H1 (cell line): ENCODE results near the gene BGN. TPM values are rescaled to one million over a fixed set of nuclear protein-coding genes. Genes with fewer than 3 reads are reported as not detected.

ENCODE experiments used
- CTCF ChIA-PET: fragments of 300-600 bp; sonication (Branson Sonifier 250); formaldehyde crosslinking; loops from one replicate; lab custom pipeline; 2021; ENCODE audit not compliant: partially characterized antibody; lab: Charles Lee
- POLR2A ChIA-PET: fragments of 300-600 bp; sonication (Branson Sonifier 250); formaldehyde crosslinking; loops from one replicate; lab custom pipeline; 2021; ENCODE audit warnings: inconsistent platforms; ENCODE audit not compliant: partially characterized antibody; lab: Charles Lee
- DNase-seq, 2 experiments: peaks; one replicate each; pipeline versions ENCODE4 v3.0.0 to v3.0.0-alpha.2; 2010 to 2022; ENCODE audit warnings: low spot score in 2 of 2, low read depth in 1 of 2, mixed read lengths in 1 of 2
- FAIRE-seq: peaks from 2 replicates; lab custom pipeline; 2011; peaks lifted over from hg19 to GRCh38; lab: Jason Lieb, UNC
- H2AFZ ChIP-seq: 2 replicates; pipeline ENCODE4 v1.8.1; 2012; ENCODE audit warnings: low read length, inconsistent platforms
- H2AK5ac ChIP-seq: 2 replicates; pipeline ENCODE4 v1.6.1; 2013; ENCODE audit warnings: low read depth, low read length
- H2BK120ac ChIP-seq: replicated peaks from 2 replicates; pipeline ENCODE3; 2013; ENCODE audit warnings: low read depth, low read length, inconsistent platforms
- H2BK12ac ChIP-seq: 2 replicates; pipeline ENCODE4 v1.6.1; 2013; ENCODE audit warnings: low read depth, low read length
- H2BK15ac ChIP-seq: 2 replicates; pipeline ENCODE4 v1.6.1; 2013; ENCODE audit warnings: low read length
- H2BK20ac ChIP-seq: 2 replicates; pipeline ENCODE4 v1.6.1; 2013; ENCODE audit warnings: low read length
- H2BK5ac ChIP-seq: 2 replicates; pipeline ENCODE4 v1.6.1; 2013; ENCODE audit warnings: low read depth, low read length
- H3K14ac ChIP-seq: 2 replicates; pipeline ENCODE4 v1.6.1; 2013; ENCODE audit warnings: inconsistent platforms; ENCODE audit not compliant: insufficient read length
- H3K18ac ChIP-seq: 2 replicates; pipeline ENCODE4 v1.6.1; 2013; ENCODE audit warnings: low read length; ENCODE audit errors: extremely low read depth
- H3K23ac ChIP-seq: 2 replicates; pipeline ENCODE4 v1.6.1; 2013; ENCODE audit warnings: inconsistent platforms; ENCODE audit not compliant: insufficient read length
- H3K23me2 ChIP-seq: 2 replicates; pipeline ENCODE4 v1.6.1; 2013; ENCODE audit warnings: low read depth, low read length
- H3K27ac ChIP-seq: 2 replicates; pipeline ENCODE4 v1.6.1; 2011; ENCODE audit warnings: low read depth, low read length, inconsistent platforms
- H3K27me3 ChIP-seq, 4 experiments: replicated peaks in 1 of 4; 1 replicate in 1 of 4; 2 replicates in 3 of 4; pipeline versions ENCODE4 v1.6.1 to v1.8.1; 2011 to 2013; ENCODE audit warnings: low read length in 3 of 4, mild to moderate bottlenecking in 3 of 4, inconsistent platforms in 2 of 4, mixed read lengths in 2 of 4, moderate library complexity in 1 of 4; ENCODE audit not compliant: control insufficient read depth in 3 of 4, insufficient read depth in 3 of 4; ENCODE audit errors: extremely low read depth in 1 of 4
- H3K36me3 ChIP-seq, 4 experiments: 2 replicates each; pipeline versions ENCODE4 v1.6.1 to v1.8.1; 2011 to 2013; ENCODE audit warnings: mild to moderate bottlenecking in 4 of 4, low read length in 3 of 4, moderate library complexity in 2 of 4, control low read depth in 1 of 4, inconsistent platforms in 1 of 4; ENCODE audit not compliant: insufficient read depth in 4 of 4, control insufficient read depth in 2 of 4
- H3K4ac ChIP-seq: replicated peaks from 2 replicates; pipeline ENCODE3; 2013; ENCODE audit warnings: low read length, low read depth, mixed read lengths, inconsistent platforms; ENCODE audit not compliant: insufficient read length
- H3K4me1 ChIP-seq, 4 experiments: replicated peaks in 1 of 4; 1 replicate in 1 of 4; 2 replicates in 3 of 4; pipeline versions ENCODE4 v1.6.1 to v1.8.1; 2011 to 2013; ENCODE audit warnings: low read length in 3 of 4, inconsistent platforms in 2 of 4, mixed read lengths in 1 of 4; ENCODE audit not compliant: insufficient read depth in 4 of 4, control insufficient read depth in 3 of 4
- H3K4me2 ChIP-seq, 2 experiments: 2 replicates each; pipeline versions ENCODE4 v1.6.1 to v1.8.1; 2011 to 2013; ENCODE audit warnings: low read depth in 2 of 2, low read length in 2 of 2, control low read depth in 1 of 2, inconsistent platforms in 1 of 2, mild to moderate bottlenecking in 1 of 2; ENCODE audit not compliant: insufficient read depth in 1 of 2
- H3K4me3 ChIP-seq, 4 experiments: fragments of 200-600, 300-600 bp in 1 of 4; sonication (generic), shearing (Covaris generic), sonication (Bioruptor Twin) in 1 of 4; 2 replicates each; pipeline versions ENCODE4 v1.5.1 to v1.8.1; 2011 to 2016; ENCODE audit warnings: low read length in 4 of 4, low read depth in 3 of 4, control low read depth in 2 of 4, inconsistent platforms in 2 of 4, mild to moderate bottlenecking in 2 of 4, mixed read lengths in 1 of 4, moderate library complexity in 1 of 4; ENCODE audit not compliant: insufficient read depth in 2 of 4; ENCODE audit errors: extremely low read depth in 1 of 4
- H3K56ac ChIP-seq: replicated peaks from 2 replicates; pipeline ENCODE3; 2013; ENCODE audit warnings: low read depth, mild to moderate bottlenecking, mixed read lengths, low read length, inconsistent platforms; ENCODE audit not compliant: insufficient read length
- H3K79me1 ChIP-seq: 2 replicates; pipeline ENCODE4 v1.6.1; 2013; ENCODE audit warnings: low read depth, low read length, control low read depth
- H3K79me2 ChIP-seq, 2 experiments: 2 replicates each; pipeline versions ENCODE4 v1.6.1 to v1.8.1; 2012 to 2013; ENCODE audit warnings: low read length in 2 of 2, mild to moderate bottlenecking in 2 of 2, inconsistent platforms in 1 of 2; ENCODE audit not compliant: insufficient read depth in 2 of 2, control insufficient read depth in 1 of 2
- H3K9ac ChIP-seq, 4 experiments: replicated peaks in 1 of 4; 1 replicate in 1 of 4; 2 replicates in 3 of 4; pipeline versions ENCODE4 v1.6.1 to v1.8.1; 2011 to 2013; ENCODE audit warnings: low read depth in 3 of 4, low read length in 3 of 4, control low read depth in 2 of 4, mild to moderate bottlenecking in 2 of 4, moderate library complexity in 2 of 4, inconsistent platforms in 1 of 4; ENCODE audit errors: extremely low read depth in 1 of 4
- H3K9me3 ChIP-seq, 2 experiments: 2 replicates each; pipeline versions ENCODE4 v1.6.1 to v1.8.1; 2012 to 2013; ENCODE audit warnings: mild to moderate bottlenecking in 2 of 2, moderate library complexity in 2 of 2, control low read depth in 1 of 2, inconsistent platforms in 1 of 2, low read depth in 1 of 2, low read length in 1 of 2, mixed read lengths in 1 of 2; ENCODE audit not compliant: insufficient read depth in 2 of 2
- H4K20me1 ChIP-seq, 2 experiments: replicated peaks in 1 of 2; 2 replicates each; pipeline versions ENCODE3 to v1.8.1; 2011 to 2013; ENCODE audit warnings: inconsistent platforms in 2 of 2, low read length in 2 of 2, mild to moderate bottlenecking in 1 of 2; ENCODE audit not compliant: insufficient read depth in 2 of 2, control insufficient read depth in 1 of 2
- H4K5ac ChIP-seq: 2 replicates; pipeline ENCODE4 v1.6.1; 2013; ENCODE audit warnings: low read length, low read depth, mixed read lengths, inconsistent platforms; ENCODE audit not compliant: insufficient read length
- H4K8ac ChIP-seq: 2 replicates; pipeline ENCODE4 v1.8.0; 2013; ENCODE audit warnings: mild to moderate bottlenecking, moderate library complexity, low read length, inconsistent platforms; ENCODE audit not compliant: insufficient read depth; ENCODE audit errors: extremely low read depth
- H4K91ac ChIP-seq: replicated peaks from 2 replicates; pipeline ENCODE3; 2013; ENCODE audit warnings: low read length, mixed read lengths, inconsistent platforms; ENCODE audit not compliant: insufficient read length
- BRCA1 ChIP-seq: IDR thresholded peaks from 2 replicates; pipeline ENCODE4 v1.6.1; 2012; ENCODE audit warnings: low read depth, low read length, improper control_type of control experiment
- CBX5 ChIP-seq: fragments of 300-800, 300-1000 bp; sonication (generic); IDR thresholded peaks from 2 replicates; pipeline ENCODE4 v1.7.1; 2016; ENCODE audit warnings: antibody characterized with exemption, low read length, low read depth
- CHD2 ChIP-seq: IDR thresholded peaks from 2 replicates; pipeline ENCODE4 v1.6.1; 2012; ENCODE audit warnings: low read length, improper control_type of control experiment
- EGR1 ChIP-seq: IDR thresholded peaks from 2 replicates; pipeline ENCODE4 v1.6.1; 2011; ENCODE audit warnings: low read depth, low read length, borderline replicate concordance
- EP300 ChIP-seq, 2 experiments: IDR thresholded peaks; 1 replicate in 1 of 2; 2 replicates in 1 of 2; pipeline ENCODE4 v1.6.1; 2011 to 2012; ENCODE audit warnings: low read depth in 2 of 2, low read length in 2 of 2, mild to moderate bottlenecking in 2 of 2, borderline replicate concordance in 1 of 2, inconsistent platforms in 1 of 2, moderate library complexity in 1 of 2
- HDAC2 ChIP-seq, 2 experiments: fragments of 300-600 bp in 1 of 2; sonication (generic) in 1 of 2; IDR thresholded peaks; 2 replicates each; pipeline ENCODE4 v1.6.1; 2011 to 2012; ENCODE audit warnings: low read depth in 2 of 2, low read length in 2 of 2, mild to moderate bottlenecking in 2 of 2, moderate library complexity in 2 of 2, borderline replicate concordance in 1 of 2, inconsistent platforms in 1 of 2
- POU5F1 ChIP-seq: IDR thresholded peaks from 2 replicates; pipeline ENCODE4 v1.6.1; 2011; ENCODE audit warnings: low read depth, mild to moderate bottlenecking, low read length, moderate library complexity
- RBBP5 ChIP-seq: IDR thresholded peaks from 2 replicates; pipeline ENCODE4 v1.7.1; 2012; ENCODE audit warnings: low read depth, mild to moderate bottlenecking, inconsistent platforms, low read length, moderate library complexity, borderline replicate concordance
- RNF2 ChIP-seq: fragments of 200-900, 300-1000 bp; sonication (generic); IDR thresholded peaks from 2 replicates; pipeline ENCODE4 v1.7.1; 2016; ENCODE audit warnings: borderline replicate concordance, low read depth, mild to moderate bottlenecking, antibody characterized with exemption, low read length; ENCODE audit not compliant: poor library complexity, severe bottlenecking; ENCODE audit errors: missing control alignments
- SP4 ChIP-seq: IDR thresholded peaks from 2 replicates; pipeline ENCODE4 v1.6.1; 2012; ENCODE audit warnings: low read length, inconsistent platforms
- SRF ChIP-seq: IDR thresholded peaks from 2 replicates; pipeline ENCODE4 v1.6.1; 2011; ENCODE audit warnings: mild to moderate bottlenecking, low read depth, low read length, moderate library complexity
- ZNF274 ChIP-seq: IDR thresholded peaks from 2 replicates; pipeline ENCODE4 v1.7.0; 2012; ENCODE audit warnings: low read length, borderline replicate concordance; ENCODE audit errors: extremely low read depth
- WGBS, 2 experiments: shearing (Covaris generic) in 1 of 2; methylation state at CpG; one replicate each; pipeline versions ENCODE4 v1.1.6 to v1.1.7; 2013 to 2015; ENCODE audit warnings: low lambda C conversion rate in 2 of 2, mixed read lengths in 2 of 2, inconsistent platforms in 1 of 2, low coverage in 1 of 2, missing lambda C conversion rate in 1 of 2; ENCODE audit not compliant: insufficient replicate concordance in 2 of 2, insufficient coverage in 1 of 2, insufficient read length in 1 of 2; ENCODE audit errors: extremely low coverage in 1 of 2, missing lambda C conversion rate in 1 of 2; 5-methylcytosine and 5-hydroxymethylcytosine counted together
- polyA plus RNA-seq, 7 experiments: library from polyadenylated mRNA; depleted of rRNA in 3 of 7; stranded (reverse) in 5 of 7; unstranded in 2 of 7; fragments of >200 nt in 5 of 7; fragments of 200-250 nt in 2 of 7; gene quantifications; 1 replicate in 5 of 7; 2 replicates in 1 of 7; 4 replicates in 1 of 7; pipeline versions ENCODE4 v1.2.1 to v1.2.3, GENCODE V29; 2011 to 2013; ENCODE audit warnings: missing spikeins in 2 of 7, mixed read lengths in 2 of 7
- total RNA-seq: library from RNA; stranded (reverse); fragmentation: NEBNext Ultra II Directional; extraction: Animal tissue kit (Norgen Biotek cat#: 25700); gene quantifications from 2 replicates; pipeline ENCODE4 v1.2.1, GENCODE V29; 2021

The BGN gene
- total and polyA plus RNA-seq, 2 of the 8 experiments (the other 6 are each of a cell fraction or from before 2014, with no cell fraction given), result 1.8 to 2.4 TPM

DNA sequence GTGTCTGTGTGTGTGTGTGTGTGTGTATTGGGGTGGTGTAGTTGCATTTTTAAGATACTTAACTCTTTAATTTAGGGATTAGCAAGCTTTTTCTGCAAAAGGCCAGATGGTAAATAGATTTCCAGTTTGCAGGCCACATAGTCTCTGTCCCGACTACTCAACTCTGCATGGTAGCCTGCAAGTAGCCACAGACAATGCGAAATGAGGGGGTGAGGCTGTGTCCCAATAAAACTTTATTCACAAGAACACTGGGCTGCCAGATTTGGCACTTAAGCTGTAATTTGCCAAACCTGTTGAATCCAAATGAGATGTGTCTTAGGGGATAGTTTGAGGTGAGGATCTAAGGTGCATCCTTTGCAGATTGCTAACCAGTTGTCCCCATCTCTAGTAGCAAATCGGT is 29.5 kb downstream of the BGN start:
- FAIRE-seq, result no peak
- no peaks in the 10 kb centered on the region for H4K20me1 ChIP-seq

More for the DNA sequence above, 29.5 kb downstream of the BGN start:
- H2AK5ac ChIP-seq, result no peak overlapping the region
- H3K4me1 ChIP-seq, result peaks cover 0 to 6% (median 0%) of the 10 kb centered on the region in 4 experiments; a peak in 1 of 7 replicates
- ChIA-PET POLR2A (no interaction called here), CTCF (interaction anchor here (0.6 to 1.3 kb wide), 4 partner anchors 16 to 137 kb away, joined by 3 read pairs; no protein-coding TSS in a partner anchor)
- H3K36me3 ChIP-seq, result no peaks in the 10 kb centered on the region
- peaks cover 0 to 3% (median 2%) of the 10 kb centered on the region in 4 experiments; a peak in 6 of 7 replicates for H3K27me3 ChIP-seq
- no peaks in the 10 kb centered on the region for H3K79me1 ChIP-seq
- no peak overlapping the region for H3K4me2 ChIP-seq
- H3K79me2 ChIP-seq, result no peaks in the 10 kb centered on the region
- H4K5ac ChIP-seq, result no peak overlapping the region
- H2BK120ac ChIP-seq, result no peak overlapping the region
- H3K23me2 ChIP-seq, result no peaks in the 10 kb centered on the region
- H3K14ac ChIP-seq, result no peak overlapping the region
- no peak overlapping the region for H4K91ac ChIP-seq
- H2BK20ac ChIP-seq, result no peak overlapping the region
- TF ChIP-seq ZNF274 (no peak), SRF (no peak), EGR1 (no peak), POU5F1 (no peak), CHD2 (no peak), EP300 (IDR thresholded peaks at IDR 0.05; ENCODE audit: borderline replicate concordance in 1 of 2, low read depth in 2 of 2, low read length in 2 of 2) (no peak), SP4 (no peak), BRCA1 (no peak), RBBP5 (no peak), HDAC2 (IDR thresholded peaks at IDR 0.05; ENCODE audit: borderline replicate concordance in 1 of 2, low read depth in 2 of 2, low read length in 2 of 2) (no peak), RNF2 (no peak), CBX5 (no peak)
- no peak overlapping the region for H2BK15ac ChIP-seq
- no peak overlapping the region for H3K23ac ChIP-seq
- H3K56ac ChIP-seq, result no peak overlapping the region
- 92% methylated on average over 2 of the region's 3 CpGs; no CpG with 5 or more reads in 1 of the 2 experiments for WGBS, 2 experiments
- no peak overlapping the region for H3K27ac ChIP-seq
- H3K4ac ChIP-seq, result no peak overlapping the region
- no peak overlapping the region for H2AFZ ChIP-seq
- H2BK12ac ChIP-seq, result no peak overlapping the region
- H3K4me3 ChIP-seq, result no peak overlapping the region
- H3K18ac ChIP-seq, result no peak overlapping the region
- H3K9me3 ChIP-seq, result no peaks in the 10 kb centered on the region
- no peak overlapping the region for H2BK5ac ChIP-seq
- no peak overlapping the region for H4K8ac ChIP-seq
- DNase-seq, result no peak
- H3K9ac ChIP-seq, result no peak overlapping the region
